ENCODE data around the gene PACSIN3.

Gene PACSIN3

GRCh38 chr11:47184711-47185304 is 1.4 kb downstream of the PACSIN3 start:
- H3K4me3 ChIP-seq (ENCODE audit: low read depth, low read length): peak overlapping the region; percentile 69
- no peak for TF ChIP-seq CTCF (IDR thresholded peaks at IDR 0.05; ENCODE audit: low read depth, low read length)

GRCh38 chr11:47183969-47184368 is 2.3 kb downstream of the PACSIN3 start:
- no peak overlapping the region for H3K4me3 ChIP-seq (ENCODE audit: low read depth, low read length)
- TF ChIP-seq CTCF (IDR thresholded peaks at IDR 0.05; ENCODE audit: low read depth, low read length): no peak

- no peak overlapping the region for H3K4me3 ChIP-seq (ENCODE audit: low read depth, low read length)
- no peak for TF ChIP-seq CTCF (IDR thresholded peaks at IDR 0.05; ENCODE audit: low read depth, low read length)
Observed at GRCh38 chr11:47183031-47183856, 3.0 kb downstream of the PACSIN3 start.

- no peak for TF ChIP-seq CTCF (IDR thresholded peaks at IDR 0.05; ENCODE audit: low read depth, low read length)
- no peak overlapping the region for H3K4me3 ChIP-seq (ENCODE audit: low read depth, low read length)
Observed at GRCh38 chr11:47182380-47182779, 3.9 kb downstream of the PACSIN3 start.

GRCh38 chr11:47181271-47181670 is 5.0 kb downstream of the PACSIN3 start:
- no peak for TF ChIP-seq CTCF (IDR thresholded peaks at IDR 0.05; ENCODE audit: low read depth, low read length)
- H3K4me3 ChIP-seq (ENCODE audit: low read depth, low read length): no peak overlapping the region

GRCh38 chr11:47180006-47180787 is 6.0 kb downstream of the PACSIN3 start:
- no peak for TF ChIP-seq CTCF (IDR thresholded peaks at IDR 0.05; ENCODE audit: low read depth, low read length)
- no peak overlapping the region for H3K4me3 ChIP-seq (ENCODE audit: low read depth, low read length)

GRCh38 chr11:47179655-47179991 is 6.6 kb downstream of the PACSIN3 start:
- TF ChIP-seq CTCF (IDR thresholded peaks at IDR 0.05; ENCODE audit: low read depth, low read length): peak; percentile 68

More at GRCh38 chr11:47179655-47179991, 6.6 kb downstream of the PACSIN3 start:
- H3K4me3 ChIP-seq (ENCODE audit: low read depth, low read length): no peak overlapping the region

All from WI38 (cell line).